ENCODE measurements around the gene DACT1.
A peak's percentile ranks its signal among the peaks of the same experiment; 100 is the strongest.
"Not testable (repeated sequence)": the region's sequence is repeated elsewhere in the genome, so short reads cannot be mapped to it uniquely, and the experiment has no call there.

Gene DACT1

DNA sequence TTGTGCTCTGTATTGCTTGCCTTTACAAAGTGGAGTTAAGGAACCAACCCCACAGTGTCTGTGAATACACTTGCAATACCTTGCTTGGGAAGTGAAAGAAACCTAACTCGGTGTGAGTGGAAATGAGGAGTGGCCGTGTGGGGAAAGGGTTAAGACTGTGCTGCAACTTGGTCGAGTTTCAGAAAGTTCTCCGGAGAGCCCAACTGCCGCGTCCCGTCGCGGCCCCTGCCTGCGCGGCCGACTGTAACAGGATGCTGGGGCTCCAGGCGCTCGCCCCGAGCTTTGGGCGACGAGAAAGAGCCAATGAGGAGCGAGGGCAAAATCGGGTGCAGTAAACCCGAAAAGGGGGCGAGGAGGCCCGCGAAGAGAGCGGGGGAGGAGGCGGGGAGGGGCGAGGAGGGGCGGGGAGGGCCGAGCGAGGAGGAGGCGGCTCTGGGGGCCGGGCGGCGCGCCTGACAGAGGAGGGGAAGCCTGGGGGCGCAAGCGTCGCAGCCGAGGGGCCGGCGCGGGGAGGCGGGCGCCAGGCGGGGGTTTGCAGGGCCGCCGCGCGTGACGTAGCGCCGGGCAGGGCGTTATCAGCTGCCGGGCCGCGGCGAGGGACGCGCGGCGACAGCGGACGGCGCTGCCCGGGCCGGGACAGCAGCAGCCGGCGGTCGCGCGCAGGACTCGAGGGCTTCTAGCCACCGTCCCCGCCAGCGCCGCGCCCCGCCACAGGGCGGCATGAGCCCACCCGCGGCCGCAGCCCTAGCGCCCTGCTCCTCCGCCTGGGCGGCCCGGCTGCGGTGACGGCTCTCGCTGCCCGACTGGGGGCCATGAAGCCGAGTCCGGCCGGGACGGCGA, at the start of gene DACT1:
DACT1 (plus strand) TSS at position 572 of the 840 bp plus-strand sequence; CDS start at position 813, 241 bp downstream.
- peak; percentile 68 for DNase-seq

DNA sequence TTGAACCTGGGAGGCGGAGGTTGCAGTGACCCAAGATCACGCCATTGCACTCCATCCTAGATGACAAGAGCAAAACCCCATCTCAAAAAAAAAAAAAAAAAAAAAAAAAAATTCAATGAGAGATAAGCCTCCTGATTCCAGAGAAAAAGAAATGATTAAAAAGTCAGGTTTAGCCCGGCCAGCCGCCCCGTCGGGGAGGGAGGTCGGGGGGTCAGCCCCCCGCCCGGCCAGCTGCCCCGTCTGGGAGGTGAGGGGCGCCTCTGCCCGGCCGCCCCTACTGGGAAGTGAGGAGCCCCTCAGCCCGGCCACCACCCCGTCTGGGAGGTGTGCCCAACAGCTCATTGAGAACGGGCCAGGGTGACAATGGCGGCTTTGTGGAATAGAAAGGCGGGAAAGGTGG, 49.4 kb upstream of the DACT1 start:
- DNase-seq, result not testable (repeated sequence)

- DNase-seq, result no peak
Observed at GRCh38 chr14:58593977-58594376, 43.8 kb upstream of the DACT1 start.

- no peak for DNase-seq
Observed at GRCh38 chr14:58597041-58597440, 40.7 kb upstream of the DACT1 start.

- DNase-seq, result peak; percentile 47
Observed at GRCh38 chr14:58598028-58598803, 39.5 kb upstream of the DACT1 start.

GRCh38 chr14:58598804-58599525, 38.8 kb upstream of the DACT1 start:
- DNase-seq, result peak; percentile 9

- no peak for DNase-seq
Observed at GRCh38 chr14:58599707-58600106, 38.1 kb upstream of the DACT1 start.

DNA sequence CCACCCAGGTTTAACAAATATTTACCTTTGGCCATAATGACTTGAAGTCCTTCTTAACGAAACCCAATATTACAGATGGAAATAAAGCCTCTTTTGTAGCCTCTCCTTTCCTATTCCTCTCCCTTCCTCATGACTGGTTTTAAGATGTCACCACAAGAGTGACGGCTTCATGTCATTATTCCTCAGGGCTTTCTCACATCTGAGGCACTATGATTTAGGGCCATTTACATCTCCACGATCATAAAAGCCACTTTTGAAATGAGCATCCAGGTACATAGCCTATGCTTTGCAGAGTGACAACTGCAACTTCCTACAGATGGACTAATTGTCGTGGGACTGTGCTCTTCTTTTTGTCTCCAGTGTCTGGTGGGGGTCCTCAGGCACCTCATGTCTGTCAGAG, 32.3 kb upstream of the DACT1 start:
- DNase-seq, result no peak

GRCh38 chr14:58607131-58607951, 30.4 kb upstream of the DACT1 start:
- DNase-seq, result no peak

GRCh38 chr14:58607952-58608317, 29.8 kb upstream of the DACT1 start:
- no peak for DNase-seq

DNA sequence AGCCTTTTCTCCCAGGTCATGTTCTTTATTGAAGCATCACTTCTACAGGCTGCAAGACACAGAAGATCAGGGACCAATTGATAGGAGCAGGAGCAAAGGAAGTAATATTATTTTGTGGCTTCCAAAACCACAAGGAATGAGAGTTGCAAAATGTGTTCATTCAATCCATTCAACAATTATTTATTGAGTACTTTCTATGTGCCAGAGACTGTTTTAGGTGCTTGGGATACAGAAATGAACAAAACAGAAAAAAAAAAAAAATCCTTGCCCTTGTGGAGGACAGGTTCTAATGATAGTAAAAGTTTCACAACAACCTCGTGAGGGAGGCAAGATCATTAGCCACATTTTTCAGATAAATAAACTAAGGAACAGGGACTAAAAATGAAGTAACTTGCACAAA, 20.1 kb upstream of the DACT1 start:
- no peak for DNase-seq

GRCh38 chr14:58620011-58620410, 17.8 kb upstream of the DACT1 start:
- DNase-seq, result no peak

DNA sequence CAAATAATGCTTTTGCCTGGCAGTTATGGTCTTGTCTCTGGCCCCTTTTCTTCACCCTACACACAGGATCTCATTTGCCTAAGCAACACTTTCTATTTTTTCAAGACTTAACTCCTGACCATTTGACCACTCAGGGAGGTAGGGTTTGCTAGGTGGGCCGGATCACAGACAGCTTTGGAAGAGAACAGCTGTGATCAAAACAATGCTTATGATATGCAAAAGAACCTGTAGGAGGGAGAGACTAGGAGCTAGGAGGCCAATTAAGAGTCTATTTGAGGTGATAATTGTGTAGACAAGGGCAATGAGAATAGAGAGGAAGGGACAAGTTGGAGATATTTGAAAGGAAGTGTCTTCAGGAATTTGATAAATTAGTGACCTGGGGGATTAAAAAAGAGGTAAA, 12.3 kb upstream of the DACT1 start:
- DNase-seq, result no peak

DNA sequence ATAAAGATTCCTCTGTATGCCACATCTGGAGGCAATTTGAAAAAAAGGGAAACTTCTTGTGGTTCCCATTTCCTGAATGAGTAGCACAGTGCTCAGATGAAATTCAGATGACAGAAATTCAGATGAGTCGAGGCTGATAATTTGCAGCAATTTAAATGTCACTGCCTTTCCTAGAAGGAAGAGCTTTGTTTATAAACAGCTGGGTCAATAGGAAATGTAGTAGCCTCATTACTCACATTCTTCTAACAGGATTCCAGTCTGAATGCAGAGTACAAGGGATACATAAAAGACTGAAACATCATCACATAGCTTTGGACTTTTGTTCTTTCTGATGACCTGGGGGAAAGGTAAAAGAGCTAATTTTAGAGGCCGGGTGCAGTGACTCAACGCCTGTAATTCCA, 11.3 kb upstream of the DACT1 start:
- no peak for DNase-seq

DNA sequence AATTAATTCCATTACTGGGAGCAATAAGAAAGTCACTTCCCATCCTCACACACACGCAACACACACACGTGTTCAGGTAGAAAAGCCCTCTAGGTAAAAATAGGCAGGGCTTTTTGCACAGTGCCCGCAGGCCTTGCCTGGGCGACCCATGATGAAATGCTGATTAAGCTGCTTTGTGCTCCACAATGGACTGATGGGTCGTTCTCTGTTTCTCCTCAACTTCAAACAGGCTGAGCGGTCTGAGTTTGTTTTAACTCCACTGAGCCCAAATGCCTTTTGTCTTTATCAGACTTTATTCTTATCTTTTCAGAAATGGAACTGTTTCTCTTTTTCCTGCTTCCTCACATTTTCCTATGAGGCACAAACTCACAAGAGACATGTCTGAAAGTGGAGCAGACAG, 9.4 kb upstream of the DACT1 start:
- no peak for DNase-seq

- no peak for DNase-seq
Observed at GRCh38 chr14:58629281-58629680, 8.5 kb upstream of the DACT1 start.

- no peak for DNase-seq
Observed at GRCh38 chr14:58631732-58632131, 6.0 kb upstream of the DACT1 start.

DNA sequence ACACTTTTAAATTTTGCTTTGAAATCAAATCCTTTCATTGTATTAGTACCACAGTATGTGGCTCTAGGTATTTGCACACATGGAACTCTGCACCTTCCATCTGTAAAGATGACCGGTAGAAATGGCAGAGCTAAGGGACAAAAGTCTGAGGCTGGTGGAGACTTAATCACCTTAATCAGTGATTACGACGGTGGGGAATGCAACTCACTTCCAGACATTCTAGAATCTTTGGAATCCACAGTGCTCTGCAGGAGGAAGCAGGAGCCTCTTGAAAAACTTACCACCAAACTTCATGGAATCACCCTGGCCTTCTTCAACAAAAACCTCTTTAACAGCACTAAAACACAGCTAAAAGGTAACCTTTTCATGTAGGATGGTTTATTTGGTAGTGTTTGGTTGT, 3.9 kb upstream of the DACT1 start:
- no peak for DNase-seq

DNA sequence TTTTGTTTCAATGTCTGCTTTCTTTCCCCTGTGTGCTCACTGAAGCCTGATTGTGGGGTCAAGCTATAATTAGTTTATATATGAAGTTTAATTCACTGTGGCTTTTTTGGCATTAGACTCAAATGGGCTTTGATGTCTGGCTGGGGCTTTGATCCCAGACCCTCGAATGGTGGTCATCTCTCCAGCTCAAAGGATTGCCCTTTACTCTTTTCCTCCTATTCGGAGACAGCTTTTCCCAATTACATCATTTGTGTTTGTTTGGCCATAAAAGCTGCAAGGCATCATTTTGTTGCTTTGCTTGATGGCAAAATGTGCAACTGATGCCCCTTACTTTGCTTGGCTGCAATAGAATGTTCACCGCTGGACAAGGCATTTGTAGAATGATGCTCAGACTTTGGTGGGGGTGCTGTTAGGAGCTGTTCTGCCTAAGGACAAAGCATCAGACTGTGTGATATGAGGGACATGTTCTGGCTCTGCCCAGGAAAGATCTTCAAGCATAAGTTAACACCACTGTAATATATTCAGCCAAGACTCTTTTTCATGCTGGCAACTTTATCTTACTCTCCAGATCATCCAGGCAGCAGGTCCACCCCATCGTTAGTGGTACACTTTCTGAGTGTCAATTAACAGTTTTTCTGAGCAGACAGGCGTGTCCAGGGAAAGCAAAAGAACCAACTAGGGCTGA, 3.2 kb upstream of the DACT1 start:
- DNase-seq, result no peak

DNA sequence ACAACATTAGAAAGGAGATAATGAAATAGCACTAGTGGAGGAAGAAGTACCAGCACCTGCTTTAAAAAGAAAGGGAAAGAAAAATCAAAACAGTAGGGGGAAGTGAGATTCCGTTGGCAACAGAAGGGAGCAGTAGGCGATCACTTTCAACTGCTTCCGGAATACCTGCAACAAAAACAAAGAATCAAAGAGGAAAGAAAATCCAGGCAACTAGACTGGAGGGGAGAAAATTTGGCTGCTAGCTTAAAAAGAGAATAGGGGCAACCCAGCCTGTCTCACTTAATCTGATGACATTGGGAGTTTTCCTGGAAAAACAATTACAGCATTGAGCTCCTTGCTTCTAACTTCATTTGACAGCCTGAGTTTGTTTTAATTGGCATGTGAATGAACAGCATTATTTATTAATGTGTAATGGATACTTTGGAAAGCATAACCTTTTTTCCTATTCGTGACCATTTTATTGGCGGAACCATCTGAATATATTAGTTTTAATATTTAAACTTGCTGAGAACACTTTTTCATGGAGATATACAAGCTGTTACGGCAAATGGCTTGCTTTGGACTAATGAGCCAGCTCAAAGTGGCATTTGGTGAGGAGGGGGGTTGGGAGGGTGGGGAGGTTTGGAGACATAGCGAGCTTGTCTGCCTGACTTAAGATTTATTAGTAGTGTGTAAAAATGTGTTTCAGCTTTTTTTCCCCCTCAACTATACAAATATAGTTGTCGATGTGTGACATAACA, 2.5 kb upstream of the DACT1 start:
- DNase-seq, result no peak

GRCh38 chr14:58636129-58636528, 1.6 kb upstream of the DACT1 start:
- no peak for DNase-seq
